Activated gamma-delta T cell treated with Interleukin-2 at 50 U/mL for 16 hours (primary cell): Measurements from ENCODE around the gene UBA1.

Source experiments
- DNase-seq: peaks from one replicate; pipeline ENCODE4 v3.0.0-alpha.2; 2020

The UBA1 gene

DNA sequence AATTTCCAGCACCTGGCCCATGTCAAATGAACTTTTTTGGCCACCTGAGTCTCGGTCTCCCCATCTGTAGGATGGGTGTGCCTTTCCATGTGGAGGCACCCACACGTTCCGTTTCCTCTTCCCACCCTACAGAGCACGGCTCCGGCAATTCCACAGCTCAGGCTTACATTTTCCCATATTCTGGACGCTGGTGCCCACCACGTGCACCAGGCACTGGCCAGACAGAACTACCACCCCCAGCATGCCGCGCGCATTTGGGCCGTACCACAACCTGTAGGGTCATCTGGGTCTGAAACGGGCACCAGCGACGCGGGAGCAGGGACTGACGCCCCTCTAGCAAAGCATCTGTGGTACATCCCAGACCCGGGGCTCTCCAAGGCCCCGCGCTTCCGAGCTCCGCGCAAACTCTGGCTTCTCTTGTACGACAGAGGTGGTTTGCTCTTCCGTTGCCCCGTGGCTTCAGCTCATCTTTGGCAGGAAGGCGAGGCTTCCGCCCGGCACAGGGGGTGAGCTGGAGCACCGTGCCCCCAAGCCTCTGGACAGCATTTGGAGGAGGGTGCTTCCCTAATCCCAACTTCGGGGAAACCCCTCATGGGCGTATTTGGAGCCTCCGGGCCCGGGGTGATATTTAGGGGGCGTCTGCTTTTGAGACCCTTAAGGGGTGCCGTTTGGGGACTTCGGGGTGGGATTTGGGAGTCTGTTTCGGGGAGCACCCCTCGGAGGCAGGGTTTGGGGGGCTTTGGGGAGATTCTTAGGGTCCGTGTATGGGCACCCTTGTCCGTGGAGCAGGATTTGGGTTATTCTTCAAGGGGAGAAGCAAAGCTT, 3.0 kb upstream of the UBA1 start:
- DNase-seq, result peak; percentile 75

DNA sequence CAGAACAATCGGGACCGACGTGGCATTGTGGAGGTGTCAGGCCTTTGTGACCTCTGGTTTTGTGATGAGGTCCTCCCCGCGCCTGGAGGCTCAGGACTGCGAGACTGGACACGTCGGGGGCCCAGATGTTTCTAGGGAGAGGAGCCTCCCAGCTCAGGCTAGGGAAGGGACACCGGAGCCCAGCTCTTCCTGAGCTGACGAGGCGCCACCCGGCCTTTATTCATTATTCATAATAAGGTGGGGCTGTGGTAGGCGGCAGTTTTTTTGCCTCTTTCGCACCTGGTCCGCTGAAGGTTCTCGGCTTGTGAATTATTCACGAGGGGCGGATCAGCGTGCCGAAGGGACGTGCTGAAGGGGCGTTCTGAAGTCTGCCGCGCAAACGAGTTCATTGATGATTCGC, 2.3 kb upstream of the UBA1 start:
- peak; percentile 48 for DNase-seq

- DNase-seq, result no peak
Measured at GRCh38 chrX:47191806-47192401, 1.7 kb upstream of the UBA1 start.

- no peak for DNase-seq
Measured at GRCh38 chrX:47194194-47194787, 662 bp downstream of the UBA1 start.

DNA sequence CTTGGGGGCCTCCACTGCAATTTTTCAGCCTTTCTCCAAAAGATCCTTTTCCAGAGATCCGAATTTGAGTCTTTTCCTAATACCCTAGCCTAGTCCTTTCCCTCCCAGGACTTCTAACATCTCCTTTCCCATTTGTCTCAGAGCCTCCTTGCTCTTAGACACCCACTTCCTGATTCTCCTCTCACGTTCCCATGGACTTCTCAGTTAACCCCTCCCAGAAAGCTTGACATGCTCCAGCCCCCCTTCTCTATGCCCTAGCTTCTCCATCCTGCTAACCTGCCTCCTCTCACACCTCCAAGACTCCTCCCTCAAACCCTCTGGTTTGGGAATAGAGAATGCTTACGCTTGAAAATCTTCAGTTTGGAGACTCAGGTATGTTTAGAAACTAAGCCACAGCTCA, 2.5 kb downstream of the UBA1 start:
- DNase-seq, result no peak

DNA sequence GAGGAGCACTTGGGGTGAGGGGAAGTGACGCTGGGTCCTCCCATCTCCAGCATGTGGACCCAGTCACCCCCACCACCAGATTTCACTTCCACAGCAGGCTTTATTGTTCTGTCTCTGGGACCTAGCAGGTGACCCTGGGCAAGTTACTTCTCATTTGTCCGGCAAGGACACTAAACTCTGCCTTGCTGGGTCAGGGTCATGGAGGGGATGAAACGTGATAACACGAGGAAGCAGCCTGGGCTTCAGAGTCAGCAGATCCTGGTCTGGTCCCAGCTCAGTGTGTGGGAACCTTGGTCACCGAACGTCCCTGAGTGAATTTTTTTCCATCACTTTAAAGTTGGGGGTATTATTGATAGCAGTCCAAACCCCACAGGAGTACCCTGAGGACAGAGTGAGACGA, 3.9 kb downstream of the UBA1 start:
- DNase-seq, result no peak

DNA sequence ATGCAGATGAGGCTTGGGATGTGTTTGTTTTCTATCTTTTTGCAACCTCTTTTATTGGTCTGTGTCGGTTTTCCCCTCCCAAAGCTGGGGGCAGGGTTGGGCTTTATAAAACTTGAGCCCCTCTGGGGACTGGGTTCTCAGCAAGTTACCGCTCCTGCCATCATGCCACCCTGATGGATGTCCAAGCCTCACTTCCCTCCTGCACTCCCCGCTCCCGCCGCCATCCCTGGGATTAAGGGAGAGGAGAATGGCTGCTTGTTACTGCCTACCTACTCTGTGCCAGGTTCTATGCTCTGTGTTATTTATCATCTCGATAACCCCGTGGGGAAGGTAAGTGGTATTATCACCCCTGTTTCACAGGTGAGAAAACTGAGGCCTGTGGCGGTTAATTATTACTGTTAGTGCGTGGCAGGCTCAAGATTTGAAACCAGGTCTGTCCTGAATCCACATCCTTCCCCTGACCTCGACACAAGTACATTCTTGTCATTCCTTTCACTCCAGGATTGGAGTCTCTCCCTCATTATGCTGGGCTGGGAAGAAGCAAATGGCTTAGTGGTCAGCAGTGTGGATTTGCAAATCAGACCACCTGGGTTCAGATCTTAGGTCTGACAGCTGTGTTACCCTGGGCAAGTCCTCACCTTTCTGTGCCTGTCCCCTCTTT, 4.5 kb downstream of the UBA1 start:
- no peak for DNase-seq

- no peak for DNase-seq
Measured at GRCh38 chrX:47198687-47199080, 5.1 kb downstream of the UBA1 start.

GRCh38 chrX:47199286-47199685, 5.7 kb downstream of the UBA1 start:
- no peak for DNase-seq

DNA sequence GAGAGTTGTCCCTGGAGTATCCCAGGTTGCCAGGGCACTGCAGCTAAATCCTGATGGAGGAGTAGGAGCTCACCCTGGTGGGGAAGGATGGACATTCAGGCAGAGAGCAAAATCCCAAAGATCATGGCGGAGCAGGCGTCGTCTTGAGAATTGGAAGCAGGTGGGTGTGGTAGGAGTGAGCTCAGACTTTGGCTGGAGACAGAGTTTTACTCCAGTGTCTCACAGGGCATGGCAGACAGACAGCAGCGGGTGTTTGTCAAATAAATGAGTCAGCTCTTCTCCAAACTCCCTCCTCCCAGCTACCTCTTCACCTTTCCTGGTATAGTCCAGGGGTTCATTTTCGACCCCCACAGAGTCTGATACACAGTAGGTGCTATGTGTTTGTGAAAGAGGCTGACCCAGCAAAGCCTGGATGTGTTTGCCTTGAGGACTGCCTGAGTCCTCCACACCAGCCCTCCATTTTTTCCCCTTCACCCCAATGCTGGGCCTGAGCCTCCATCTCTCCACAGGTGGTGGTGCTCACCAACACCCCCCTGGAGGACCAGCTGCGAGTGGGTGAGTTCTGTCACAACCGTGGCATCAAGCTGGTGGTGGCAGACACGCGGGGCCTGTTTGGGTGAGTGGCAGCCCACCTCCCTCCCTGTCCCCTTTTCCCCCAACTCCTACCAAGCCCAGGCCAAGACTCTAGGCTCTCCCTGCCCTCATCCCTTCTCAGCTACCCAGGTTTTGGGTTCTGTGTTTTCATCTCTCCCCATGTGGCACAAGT, 6.9 kb downstream of the UBA1 start:
- DNase-seq, result no peak

GRCh38 chrX:47201345-47201944, 7.8 kb downstream of the UBA1 start:
- no peak for DNase-seq

DNA sequence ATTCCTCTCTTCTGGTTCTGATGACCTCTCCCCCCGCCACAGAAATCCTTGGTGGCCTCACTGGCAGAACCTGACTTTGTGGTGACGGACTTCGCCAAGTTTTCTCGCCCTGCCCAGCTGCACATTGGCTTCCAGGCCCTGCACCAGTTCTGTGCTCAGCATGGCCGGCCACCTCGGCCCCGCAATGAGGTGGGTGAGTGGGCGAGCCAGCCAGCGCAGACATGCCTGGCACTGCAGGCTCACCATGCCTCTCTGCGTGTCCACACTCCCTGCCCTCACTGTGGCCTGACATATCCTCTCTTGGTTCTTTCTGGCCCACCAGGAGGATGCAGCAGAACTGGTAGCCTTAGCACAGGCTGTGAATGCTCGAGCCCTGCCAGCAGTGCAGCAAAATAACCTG, 8.7 kb downstream of the UBA1 start:
- no peak for DNase-seq

DNA sequence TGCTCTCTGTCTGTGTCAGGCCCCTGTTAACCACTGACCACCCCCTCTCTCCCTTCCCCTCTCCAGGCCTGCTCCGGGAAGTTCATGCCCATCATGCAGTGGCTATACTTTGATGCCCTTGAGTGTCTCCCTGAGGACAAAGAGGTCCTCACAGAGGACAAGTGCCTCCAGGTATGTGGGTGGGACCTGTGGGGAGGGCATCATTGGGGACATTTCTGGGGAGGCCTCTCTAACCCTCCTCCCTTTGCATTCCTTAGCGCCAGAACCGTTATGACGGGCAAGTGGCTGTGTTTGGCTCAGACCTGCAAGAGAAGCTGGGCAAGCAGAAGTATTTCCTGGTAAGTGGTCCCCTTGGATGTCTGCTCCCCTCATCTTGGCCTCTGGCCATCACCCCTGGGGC, 9.2 kb downstream of the UBA1 start:
- no peak for DNase-seq

DNA sequence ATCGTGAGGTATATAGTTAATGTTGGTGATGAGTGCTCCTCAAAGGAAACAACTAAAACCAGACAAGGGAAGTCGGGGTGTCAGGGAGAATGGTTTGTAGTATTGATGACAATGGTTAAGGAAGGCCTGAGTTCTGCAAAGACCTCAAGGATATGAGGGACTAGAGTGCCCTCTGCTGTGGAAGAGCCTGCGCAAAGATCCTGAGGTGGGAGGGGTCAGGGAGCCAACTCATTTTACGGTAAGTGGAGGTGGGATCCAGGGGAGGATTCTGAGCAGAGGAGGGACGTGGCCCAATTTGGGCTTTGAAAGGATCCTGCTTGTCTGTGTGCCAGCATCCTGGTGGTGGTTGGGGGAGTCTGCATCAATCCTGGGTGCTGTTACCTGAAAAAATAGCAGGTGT, 11.3 kb downstream of the UBA1 start:
- no peak for DNase-seq

DNA sequence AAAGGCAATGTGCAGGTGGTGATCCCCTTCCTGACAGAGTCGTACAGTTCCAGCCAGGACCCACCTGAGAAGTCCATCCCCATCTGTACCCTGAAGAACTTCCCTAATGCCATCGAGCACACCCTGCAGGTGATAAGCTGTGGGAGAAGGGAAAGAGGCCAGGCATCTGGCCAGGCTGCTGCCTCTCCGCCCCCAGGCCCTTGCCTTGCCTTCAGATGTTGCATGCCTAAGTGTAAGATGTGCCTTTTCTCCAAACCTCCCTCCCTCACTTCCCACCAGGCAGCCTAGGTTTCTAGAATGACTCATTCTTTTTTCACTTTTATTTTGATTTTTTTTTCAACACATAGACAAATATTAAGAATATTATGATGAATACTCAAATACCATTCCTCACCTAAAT, 12.7 kb downstream of the UBA1 start:
- DNase-seq, result no peak

GRCh38 chrX:47208108-47208507, 14.5 kb downstream of the UBA1 start:
- no peak for DNase-seq

DNA sequence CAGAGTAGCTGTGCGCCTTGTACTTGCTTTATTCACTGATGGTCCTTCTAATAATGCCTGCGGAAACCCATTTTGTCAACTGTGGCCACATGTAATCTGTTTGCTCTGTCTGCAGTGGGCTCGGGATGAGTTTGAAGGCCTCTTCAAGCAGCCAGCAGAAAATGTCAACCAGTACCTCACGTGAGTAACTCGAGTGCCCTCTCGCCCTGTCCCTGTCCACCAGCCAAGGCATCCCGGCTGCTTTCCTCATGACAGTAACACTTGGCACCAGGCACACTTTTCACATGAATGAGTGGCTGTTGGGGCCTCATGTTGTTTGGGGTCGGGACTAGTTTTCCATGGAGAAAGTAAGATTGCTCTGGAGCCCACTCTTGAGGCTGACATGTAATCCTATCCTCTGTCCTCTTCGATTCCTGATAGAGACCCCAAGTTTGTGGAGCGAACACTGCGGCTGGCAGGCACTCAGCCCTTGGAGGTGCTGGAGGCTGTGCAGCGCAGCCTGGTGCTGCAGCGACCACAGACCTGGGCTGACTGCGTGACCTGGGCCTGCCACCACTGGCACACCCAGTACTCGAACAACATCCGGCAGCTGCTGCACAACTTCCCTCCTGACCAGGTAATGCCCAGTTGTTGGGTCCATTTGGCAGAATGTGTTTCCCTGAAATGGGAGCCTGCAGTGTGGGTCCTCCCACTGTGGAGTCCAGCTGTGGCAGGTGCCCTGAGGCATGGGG, 16.0 kb downstream of the UBA1 start:
- no peak for DNase-seq

DNA sequence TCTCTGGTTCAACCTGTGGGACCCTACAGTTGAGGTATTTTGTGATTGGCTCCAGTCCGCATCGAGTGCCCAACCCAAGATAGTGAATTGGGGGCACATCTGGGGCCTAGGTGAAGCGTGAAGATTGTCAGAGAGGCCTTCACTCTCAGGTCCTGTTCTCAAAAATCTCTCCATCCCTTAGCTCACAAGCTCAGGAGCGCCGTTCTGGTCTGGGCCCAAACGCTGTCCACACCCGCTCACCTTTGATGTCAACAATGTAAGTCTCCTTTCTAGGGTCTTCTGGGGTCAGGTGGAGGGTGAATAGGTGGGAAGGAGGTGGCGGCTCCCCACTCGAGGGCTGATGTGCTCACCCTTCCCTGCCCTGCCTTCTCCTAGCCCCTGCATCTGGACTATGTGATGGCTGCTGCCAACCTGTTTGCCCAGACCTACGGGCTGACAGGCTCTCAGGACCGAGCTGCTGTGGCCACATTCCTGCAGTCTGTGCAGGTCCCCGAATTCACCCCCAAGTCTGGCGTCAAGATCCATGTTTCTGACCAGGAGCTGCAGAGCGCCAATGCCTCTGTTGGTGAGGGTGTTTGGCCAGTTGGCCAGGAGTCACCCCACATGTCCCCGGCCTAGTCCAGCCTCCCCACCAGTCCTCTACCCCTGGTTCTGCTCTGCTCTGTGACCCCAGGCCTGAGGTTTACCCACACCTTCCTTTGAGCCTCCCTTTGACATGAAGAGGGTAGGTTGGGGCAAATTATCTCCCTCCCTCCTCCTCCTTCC, 17.2 kb downstream of the UBA1 start:
- DNase-seq, result no peak

DNA sequence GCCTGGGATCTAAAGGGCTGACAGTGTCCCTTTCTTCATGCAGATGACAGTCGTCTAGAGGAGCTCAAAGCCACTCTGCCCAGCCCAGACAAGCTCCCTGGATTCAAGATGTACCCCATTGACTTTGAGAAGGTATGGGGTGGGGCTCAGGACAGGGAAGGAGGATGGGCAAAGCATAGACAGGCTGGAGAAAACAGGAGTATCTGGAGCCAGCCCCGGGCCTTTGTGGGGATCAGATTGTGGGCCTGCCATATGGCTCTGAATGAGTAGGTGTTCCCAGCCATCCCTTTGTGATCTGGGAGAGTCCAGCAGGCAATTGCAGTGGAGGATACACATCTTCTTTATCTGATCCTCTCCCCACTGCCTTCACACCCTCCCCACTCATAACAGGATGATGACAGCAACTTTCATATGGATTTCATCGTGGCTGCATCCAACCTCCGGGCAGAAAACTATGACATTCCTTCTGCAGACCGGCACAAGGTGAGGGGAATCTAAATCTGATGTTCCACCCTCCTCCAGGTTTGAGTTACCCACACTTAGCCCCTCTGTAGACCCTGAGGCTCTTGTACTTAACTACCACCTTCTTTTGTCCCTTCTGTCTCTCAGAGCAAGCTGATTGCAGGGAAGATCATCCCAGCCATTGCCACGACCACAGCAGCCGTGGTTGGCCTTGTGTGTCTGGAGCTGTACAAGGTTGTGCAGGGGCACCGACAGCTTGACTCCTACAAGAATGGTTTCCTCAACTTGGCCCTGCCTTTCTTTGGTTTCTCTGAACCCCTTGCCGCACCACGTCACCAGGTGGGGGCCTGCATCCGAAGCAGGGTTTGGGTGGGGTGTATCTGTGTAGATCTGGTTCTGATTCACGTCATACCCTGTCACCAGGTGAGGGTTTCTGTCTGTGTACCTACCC, 19.0 kb downstream of the UBA1 start:
- DNase-seq, result no peak
